NB4 (cell line): ENCODE results near the gene VMO1.

Source experiments
- MYC ChIP-seq: IDR thresholded peaks from 2 replicates; pipeline ENCODE4 v1.6.1; 2011; ENCODE audit warnings: low read depth, low read length
- POLR2A ChIP-seq: IDR thresholded peaks from 2 replicates; pipeline ENCODE4 v1.6.1; 2011; ENCODE audit warnings: mild to moderate bottlenecking; ENCODE audit not compliant: insufficient read length; ENCODE audit errors: extremely low read depth
- TF ChIP-seq, protein P1 (sequence below): IDR thresholded peaks from one replicate; pipeline ENCODE4 v1.5.1; 2012; ENCODE audit warnings: low read depth, low read length
- TF ChIP-seq, protein P2 (sequence below): IDR thresholded peaks from 2 replicates; pipeline ENCODE4 v1.6.1; 2011; ENCODE audit warnings: low read depth, low read length

DNA sequence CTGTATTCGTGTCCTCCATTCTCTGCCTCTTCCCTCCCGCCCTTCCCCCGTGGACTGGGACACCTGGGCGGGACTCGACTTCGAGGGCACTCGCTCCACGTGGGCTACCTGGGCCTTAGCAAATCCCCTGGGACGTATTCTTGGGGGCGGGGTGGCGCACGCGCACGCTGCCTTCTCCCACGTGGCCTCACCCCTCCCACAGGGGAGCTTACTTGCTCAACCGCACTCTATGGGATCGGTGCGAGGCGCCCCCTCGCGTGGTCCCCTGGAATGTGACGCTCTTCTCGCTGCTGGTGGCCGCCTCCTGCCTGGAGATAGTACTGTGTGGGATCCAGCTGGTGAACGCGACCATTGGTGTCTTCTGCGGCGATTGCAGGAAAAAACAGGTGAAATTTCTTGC is 3.5 kb downstream of the VMO1 start:
- TF ChIP-seq, protein P1, sequence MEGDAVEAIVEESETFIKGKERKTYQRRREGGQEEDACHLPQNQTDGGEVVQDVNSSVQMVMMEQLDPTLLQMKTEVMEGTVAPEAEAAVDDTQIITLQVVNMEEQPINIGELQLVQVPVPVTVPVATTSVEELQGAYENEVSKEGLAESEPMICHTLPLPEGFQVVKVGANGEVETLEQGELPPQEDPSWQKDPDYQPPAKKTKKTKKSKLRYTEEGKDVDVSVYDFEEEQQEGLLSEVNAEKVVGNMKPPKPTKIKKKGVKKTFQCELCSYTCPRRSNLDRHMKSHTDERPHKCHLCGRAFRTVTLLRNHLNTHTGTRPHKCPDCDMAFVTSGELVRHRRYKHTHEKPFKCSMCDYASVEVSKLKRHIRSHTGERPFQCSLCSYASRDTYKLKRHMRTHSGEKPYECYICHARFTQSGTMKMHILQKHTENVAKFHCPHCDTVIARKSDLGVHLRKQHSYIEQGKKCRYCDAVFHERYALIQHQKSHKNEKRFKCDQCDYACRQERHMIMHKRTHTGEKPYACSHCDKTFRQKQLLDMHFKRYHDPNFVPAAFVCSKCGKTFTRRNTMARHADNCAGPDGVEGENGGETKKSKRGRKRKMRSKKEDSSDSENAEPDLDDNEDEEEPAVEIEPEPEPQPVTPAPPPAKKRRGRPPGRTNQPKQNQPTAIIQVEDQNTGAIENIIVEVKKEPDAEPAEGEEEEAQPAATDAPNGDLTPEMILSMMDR: no peak
- no peak for TF ChIP-seq POLR2A
- TF ChIP-seq, protein P2, sequence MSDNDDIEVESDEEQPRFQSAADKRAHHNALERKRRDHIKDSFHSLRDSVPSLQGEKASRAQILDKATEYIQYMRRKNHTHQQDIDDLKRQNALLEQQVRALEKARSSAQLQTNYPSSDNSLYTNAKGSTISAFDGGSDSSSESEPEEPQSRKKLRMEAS: no peak
- no peak for TF ChIP-seq MYC
